IMR-90 (cell line): ENCODE data around the gene MSH3. TPM values are rescaled to one million over a fixed set of nuclear protein-coding genes. Genes with fewer than 3 reads are reported as not detected.
"Not testable (repeated sequence)": the region's sequence is repeated elsewhere in the genome, so short reads cannot be mapped to it uniquely, and the experiment has no call there.

Source experiments
- ATAC-seq: fragments of 200-7000 bp; cut with Tn5 transposase; 2 replicates; pipeline ENCODE4 v1.9.1; 2020; ENCODE audit warnings: low read depth, mild to moderate bottlenecking, moderate library complexity
- BruUV-seq: library from RNA; stranded (reverse); fragments of 400-500 nt; replicated peaks from 2 replicates; lab custom pipeline; 2021; lab: Mats Ljungman, UMichigan
- CTCF ChIA-PET: fragments of 300-600 bp; formaldehyde crosslinking; extraction: SDS; loops from one replicate; lab custom pipeline; 2021; ENCODE audit warnings: antibody characterized with exemption; lab: Yijun Ruan, JAX
- POLR2A ChIA-PET: fragments of 300-600 bp; sonication (Branson Sonifier 250); formaldehyde crosslinking; loops from one replicate; lab custom pipeline; 2022; ENCODE audit warnings: antibody characterized with exemption; ENCODE audit not compliant: unreplicated experiment; lab: Charles Lee
- DNase-seq: peaks from one replicate; pipeline ENCODE4 v3.0.0; 2013
- H2AFZ ChIP-seq: replicated peaks from 2 replicates; pipeline ENCODE3; 2013; ENCODE audit warnings: low read length, mild to moderate bottlenecking; ENCODE audit not compliant: poor library complexity
- H2AK5ac ChIP-seq: 2 replicates; pipeline ENCODE4 v1.6.1; 2013; ENCODE audit warnings: low read depth, low read length, inconsistent platforms
- H2AK9ac ChIP-seq: replicated peaks from 2 replicates; pipeline ENCODE3; 2013; ENCODE audit warnings: mild to moderate bottlenecking, low read depth, low read length, moderate library complexity; ENCODE audit not compliant: poor library complexity
- H2BK120ac ChIP-seq: 2 replicates; pipeline ENCODE4 v1.6.1; 2013; ENCODE audit warnings: low read depth, low read length, inconsistent platforms
- H2BK15ac ChIP-seq: 3 replicates; pipeline ENCODE4 v1.6.1; 2013; ENCODE audit warnings: low read depth, low read length, inconsistent platforms
- H2BK20ac ChIP-seq: 2 replicates; pipeline ENCODE4 v1.6.1; 2013; ENCODE audit warnings: low read depth, mild to moderate bottlenecking, inconsistent platforms, low read length, moderate library complexity
- H2BK5ac ChIP-seq: 2 replicates; pipeline ENCODE4 v1.6.1; 2013; ENCODE audit warnings: mild to moderate bottlenecking, low read depth, low read length, inconsistent platforms; ENCODE audit not compliant: poor library complexity, severe bottlenecking
- H3K14ac ChIP-seq: replicated peaks from 2 replicates; pipeline ENCODE4 v1.6.1; 2013; ENCODE audit warnings: low read depth, low read length, inconsistent platforms
- H3K18ac ChIP-seq: 2 replicates; pipeline ENCODE4 v1.6.1; 2013; ENCODE audit warnings: low read depth, low read length, control low read depth
- H3K23ac ChIP-seq: 2 replicates; pipeline ENCODE4 v1.6.1; 2013; ENCODE audit warnings: low read depth, low read length, inconsistent platforms
- H3K27ac ChIP-seq: 2 replicates; pipeline ENCODE4 v1.5.1; 2013; ENCODE audit warnings: mild to moderate bottlenecking, control low read depth, low read length; ENCODE audit not compliant: insufficient read depth
- H3K27me3 ChIP-seq: 2 replicates; pipeline ENCODE4 v1.6.1; 2013; ENCODE audit warnings: low read length; ENCODE audit not compliant: control insufficient read depth, insufficient read depth
- H3K36me3 ChIP-seq: 2 replicates; pipeline ENCODE4 v1.6.1; 2013; ENCODE audit warnings: low read length, mixed read lengths; ENCODE audit not compliant: control insufficient read depth, insufficient read depth
- H3K4ac ChIP-seq: 2 replicates; pipeline ENCODE4 v1.6.1; 2013; ENCODE audit warnings: low read depth, low read length, inconsistent platforms
- H3K4me1 ChIP-seq: 2 replicates; pipeline ENCODE4 v1.6.1; 2013; ENCODE audit warnings: low read length, mixed read lengths; ENCODE audit not compliant: control insufficient read depth, insufficient read depth
- H3K4me2 ChIP-seq: 2 replicates; pipeline ENCODE4 v1.6.1; 2013; ENCODE audit warnings: low read depth, mild to moderate bottlenecking, control low read depth, low read length, moderate library complexity
- H3K4me3 ChIP-seq: 2 replicates; pipeline ENCODE4 v1.5.1; 2013; ENCODE audit warnings: low read depth, mild to moderate bottlenecking, control low read depth, low read length, moderate library complexity; ENCODE audit not compliant: insufficient read depth
- H3K56ac ChIP-seq: 2 replicates; pipeline ENCODE4 v1.6.1; 2013; ENCODE audit warnings: low read length, inconsistent platforms; ENCODE audit not compliant: insufficient read depth; ENCODE audit errors: extremely low read depth
- H3K79me1 ChIP-seq, 2 experiments: 2 replicates each; pipeline ENCODE4 v1.6.1; 2013; ENCODE audit warnings: low read length in 2 of 2, inconsistent platforms in 1 of 2, low read depth in 1 of 2
- H3K9ac ChIP-seq: 2 replicates; pipeline ENCODE4 v1.6.1; 2013; ENCODE audit warnings: low read depth, low read length, control low read depth
- H3K9me1 ChIP-seq: 2 replicates; pipeline ENCODE4 v1.6.1; 2013; ENCODE audit warnings: low read length, inconsistent platforms; ENCODE audit not compliant: insufficient read depth
- H3K9me3 ChIP-seq: 2 replicates; pipeline ENCODE4 v1.6.1; 2013; ENCODE audit warnings: low read length; ENCODE audit not compliant: control insufficient read depth, insufficient read depth
- H4K20me1 ChIP-seq: 2 replicates; pipeline ENCODE4 v1.6.1; 2013; ENCODE audit warnings: low read length, inconsistent platforms; ENCODE audit not compliant: insufficient read depth
- H4K5ac ChIP-seq: 2 replicates; pipeline ENCODE4 v1.6.1; 2013; ENCODE audit warnings: mild to moderate bottlenecking, low read depth, low read length, control low read depth
- H4K8ac ChIP-seq, 2 experiments: 2 replicates each; pipeline ENCODE4 v1.6.1; 2013; ENCODE audit warnings: low read depth in 2 of 2, low read length in 2 of 2, control low read depth in 1 of 2, inconsistent platforms in 1 of 2
- H4K91ac ChIP-seq: 2 replicates; pipeline ENCODE4 v1.6.1; 2013; ENCODE audit warnings: low read depth, low read length, inconsistent platforms; ENCODE audit not compliant: insufficient read depth
- CEBPB ChIP-seq: IDR thresholded peaks from 2 replicates; pipeline ENCODE4 v1.6.1; 2012; ENCODE audit warnings: low read depth, low read length, improper control_type of control experiment
- FOS ChIP-seq: fragments of 150-350 bp; IDR thresholded peaks from 2 replicates; pipeline ENCODE4 v1.6.1; 2016; ENCODE audit warnings: low read depth, low read length
- MAFK ChIP-seq: IDR thresholded peaks from 2 replicates; pipeline ENCODE4 v1.6.1; 2012; ENCODE audit warnings: low read depth, low read length, improper control_type of control experiment
- NFE2L2 ChIP-seq: fragments of 150-350 bp; IDR thresholded peaks from 2 replicates; pipeline ENCODE4 v1.6.1; 2016; ENCODE audit warnings: low read depth, mild to moderate bottlenecking, low read length
- RCOR1 ChIP-seq: IDR thresholded peaks from 2 replicates; pipeline ENCODE4 v1.6.1; 2012; ENCODE audit warnings: mild to moderate bottlenecking, low read length, improper control_type of control experiment; ENCODE audit not compliant: insufficient replicate concordance
- RFX5 ChIP-seq: IDR thresholded peaks from 2 replicates; pipeline ENCODE4 v1.8.0; 2012; ENCODE audit warnings: low read depth, mild to moderate bottlenecking, low read length, moderate library complexity
- SMC3 ChIP-seq: fragments of 150-350 bp; IDR thresholded peaks from 2 replicates; pipeline ENCODE4 v1.6.1; 2016; ENCODE audit warnings: low read depth, mild to moderate bottlenecking, antibody characterized with exemption, low read length, moderate library complexity
- WGBS, 2 experiments: methylation state at CpG; one replicate each; pipeline versions ENCODE4 v1.1.5 to v1.1.7; 2013; ENCODE audit warnings: missing lambda C conversion rate in 2 of 2; ENCODE audit not compliant: insufficient read length in 1 of 2; ENCODE audit errors: extremely low coverage in 2 of 2; 5-methylcytosine and 5-hydroxymethylcytosine counted together
- dilution Hi-C: fragments of 300-500 bp; cut with HindIII; formaldehyde crosslinking; loops from one replicate; pipeline ENCODE4 v1.14.3; 2018; ENCODE audit warnings: low sequenced_read_pairs; ENCODE audit not compliant: unreplicated experiment
- in situ Hi-C: fragments of 300-500 bp; cut with MboI; formaldehyde crosslinking; loops from 3 replicates; pipeline ENCODE4 v1.14.3; 2019; ENCODE audit warnings: low sequenced_read_pairs, inconsistent platforms, mixed read lengths
- intact Hi-C: fragments of 100-400 bp; cut with micrococcal nuclease; formaldehyde crosslinking; loops from 2 replicates; pipeline ENCODE4 v1.10.0; 2022
- polyA plus RNA-seq, 3 experiments: library from polyadenylated mRNA; depleted of rRNA; stranded (reverse); fragments of >200 nt; gene quantifications; 2 replicates each; pipeline ENCODE4 v1.2.3, GENCODE V29; 2012; ENCODE audit warnings: low replicate concordance in 1 of 3
- total RNA-seq: library from RNA; depleted of rRNA; stranded (reverse); fragments of >200 nt; gene quantifications from 2 replicates; pipeline ENCODE4 v1.2.3, GENCODE V29; 2012
- TF ChIP-seq, protein P1 (sequence below): fragments of 150-350 bp; IDR thresholded peaks from 2 replicates; pipeline ENCODE4 v1.6.1; 2016; ENCODE audit warnings: low read depth, mild to moderate bottlenecking, low read length, moderate library complexity, borderline replicate concordance

Gene MSH3
- total and polyA plus RNA-seq, 2 of the 4 experiments (the other 2 are of a cell fraction): 4.6 to 13.3 TPM

DNA sequence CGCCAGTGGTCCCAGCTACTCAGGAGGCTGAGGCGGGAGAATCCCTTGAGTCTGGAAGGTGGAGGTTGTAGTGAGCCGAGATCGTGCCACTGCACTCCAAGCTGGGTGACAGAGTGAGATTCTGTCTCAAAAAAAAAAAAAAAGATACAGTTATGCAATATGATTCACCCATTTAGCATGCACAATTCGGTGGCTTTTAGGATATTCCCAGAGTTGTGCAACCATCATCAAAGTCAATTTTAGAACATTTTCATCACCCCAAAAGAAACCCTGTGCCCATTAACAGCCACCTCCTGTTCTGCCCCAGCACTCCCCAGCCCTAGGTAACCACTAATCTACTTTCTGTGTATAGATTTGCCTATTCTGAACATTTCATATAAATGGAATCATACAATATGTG lies 4.7 kb downstream of the MSH3 start:
- no peak overlapping the region for H4K5ac ChIP-seq
- no TSS peak for BruUV-seq

DNA sequence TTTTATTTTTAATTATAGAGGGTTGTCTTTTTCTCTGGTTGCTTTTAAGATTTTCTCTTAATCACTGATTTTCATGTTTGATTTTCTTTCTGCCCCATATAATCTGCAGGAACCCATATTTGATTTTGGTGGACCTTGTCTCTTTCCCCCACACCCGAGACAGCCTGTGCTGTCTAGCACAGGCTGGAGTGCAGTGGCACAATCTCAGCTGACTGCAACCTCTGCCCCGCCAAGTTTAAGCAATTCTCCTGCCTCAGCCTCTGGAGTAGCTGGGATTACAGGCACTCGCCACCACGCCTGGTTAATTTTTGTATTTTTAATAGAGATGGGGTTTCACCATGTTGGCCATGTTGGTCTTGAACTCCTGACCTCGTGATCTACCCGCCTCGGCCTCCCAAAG lies 6.2 kb downstream of the MSH3 start:
- H4K91ac ChIP-seq, ATAC-seq, H2AK5ac ChIP-seq, H2BK120ac ChIP-seq, H3K27me3 ChIP-seq, H3K9me1 ChIP-seq, H3K9me3 ChIP-seq, H3K9ac ChIP-seq, H3K4me3 ChIP-seq, intact Hi-C loops, H2BK20ac ChIP-seq, H4K20me1 ChIP-seq, H3K4me2 ChIP-seq, H2AFZ ChIP-seq, in situ Hi-C loops, DNase-seq, H3K56ac ChIP-seq, H4K8ac ChIP-seq, H3K14ac ChIP-seq, H3K23ac ChIP-seq, dilution Hi-C loops, H2BK15ac ChIP-seq, CTCF ChIA-PET, H2AK9ac ChIP-seq, BruUV-seq, H4K5ac ChIP-seq, H3K27ac ChIP-seq, POLR2A ChIA-PET, H3K18ac ChIP-seq, H3K4ac ChIP-seq, H2BK5ac ChIP-seq, H3K36me3 ChIP-seq, H3K4me1 ChIP-seq: not testable (repeated sequence)
- peaks cover 6 to 24% of the 10 kb centered on the region in 2 experiments for H3K79me1 ChIP-seq
- WGBS, 2 experiments: 100% methylated on average over 1 of the region's 7 CpGs; no CpG with 5 or more reads in 1 of the 2 experiments

More for the DNA sequence above, 4.7 kb downstream of the MSH3 start:
- Histone ChIP-seq H2AK9ac (no peak overlapping the region), H3K9me1 (no peaks in the 10 kb centered on the region), H3K27me3 (no peaks in the 10 kb centered on the region), H3K27ac (no peak overlapping the region), H4K91ac (no peak overlapping the region), H3K23ac (no peak overlapping the region), H3K9ac (no peak overlapping the region), H3K14ac (no peak overlapping the region), H3K4me1 (peaks cover 4% of the 10 kb centered on the region; the same call in 1 of the 2 replicates), H2AK5ac (no peak overlapping the region), H4K20me1 (peaks cover 2% of the 10 kb centered on the region; the same call in 1 of the 2 replicates), H3K4me2 (no peak overlapping the region), H3K56ac (no peak overlapping the region), H2BK15ac (no peak overlapping the region), H2BK120ac (no peak overlapping the region), H2AFZ (no peak overlapping the region), H3K4me3 (no peak overlapping the region), H3K18ac (no peak overlapping the region), H4K8ac (no peak overlapping the region), H3K9me3 (no peaks in the 10 kb centered on the region), H3K4ac (no peak overlapping the region), H3K79me1 (peaks cover 2 to 28% of the 10 kb centered on the region in 2 experiments), H2BK5ac (no peak overlapping the region), H3K36me3 (peaks cover 8% of the 10 kb centered on the region), H2BK20ac (no peak overlapping the region)
- in situ Hi-C loops (no loop called here), intact Hi-C loops (loop anchor here (5.0 kb wide), 1 partner anchor 172 kb away; the partner anchor contains the start of gene FAM151B), dilution Hi-C loops (no loop called here)
- ATAC-seq (no peak), DNase-seq (peak; percentile 48)
- WGBS, 2 experiments: no CpG with 5 or more reads among the region's 5 CpGs
- ChIA-PET CTCF (no interaction called here), POLR2A (no interaction called here)
- TF ChIP-seq NFE2L2 (no peak), CEBPB (peak; percentile 95), FOS (peak; percentile 32; the same call in 1 of the 2 replicates), RFX5 (no peak), MAFK (no peak), RCOR1 (no peak), SMC3 (no peak)
- TF ChIP-seq, protein P1, sequence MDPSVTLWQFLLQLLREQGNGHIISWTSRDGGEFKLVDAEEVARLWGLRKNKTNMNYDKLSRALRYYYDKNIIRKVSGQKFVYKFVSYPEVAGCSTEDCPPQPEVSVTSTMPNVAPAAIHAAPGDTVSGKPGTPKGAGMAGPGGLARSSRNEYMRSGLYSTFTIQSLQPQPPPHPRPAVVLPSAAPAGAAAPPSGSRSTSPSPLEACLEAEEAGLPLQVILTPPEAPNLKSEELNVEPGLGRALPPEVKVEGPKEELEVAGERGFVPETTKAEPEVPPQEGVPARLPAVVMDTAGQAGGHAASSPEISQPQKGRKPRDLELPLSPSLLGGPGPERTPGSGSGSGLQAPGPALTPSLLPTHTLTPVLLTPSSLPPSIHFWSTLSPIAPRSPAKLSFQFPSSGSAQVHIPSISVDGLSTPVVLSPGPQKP: no peak
